Panc1 (cell line): ENCODE results near the gene TOMM22.

Experiments used
- TCF7L2 ChIP-seq: IDR thresholded peaks from 2 replicates; pipeline ENCODE4 v1.6.1; 2011; ENCODE audit warnings: mild to moderate bottlenecking, low read depth, low read length, inconsistent platforms
- TF ChIP-seq, protein P1 (sequence below): fragments of 450-650 bp; IDR thresholded peaks from 2 replicates; pipeline ENCODE4 v1.5.1; 2017; ENCODE audit warnings: mild to moderate bottlenecking

DNA sequence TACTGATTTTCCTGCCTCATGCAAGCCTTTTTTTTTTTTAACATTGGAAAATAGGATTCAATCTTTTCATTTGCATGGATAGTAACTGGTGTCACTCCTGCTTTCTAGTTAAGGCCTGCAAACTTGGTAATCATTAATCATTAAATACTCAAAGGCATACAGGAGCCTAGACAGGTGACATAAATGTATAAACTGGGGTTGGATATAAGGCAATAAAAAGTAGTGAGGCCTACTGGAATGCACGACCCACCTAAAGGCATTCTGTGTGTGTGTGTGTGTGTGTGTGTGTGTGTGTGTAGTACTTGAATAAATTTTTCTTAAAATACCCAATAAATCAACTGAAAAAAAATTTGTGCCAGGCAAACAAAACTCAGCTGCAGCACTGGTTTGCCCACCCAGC lies 7.9 kb downstream of the TOMM22 start:
- TF ChIP-seq, protein P1, sequence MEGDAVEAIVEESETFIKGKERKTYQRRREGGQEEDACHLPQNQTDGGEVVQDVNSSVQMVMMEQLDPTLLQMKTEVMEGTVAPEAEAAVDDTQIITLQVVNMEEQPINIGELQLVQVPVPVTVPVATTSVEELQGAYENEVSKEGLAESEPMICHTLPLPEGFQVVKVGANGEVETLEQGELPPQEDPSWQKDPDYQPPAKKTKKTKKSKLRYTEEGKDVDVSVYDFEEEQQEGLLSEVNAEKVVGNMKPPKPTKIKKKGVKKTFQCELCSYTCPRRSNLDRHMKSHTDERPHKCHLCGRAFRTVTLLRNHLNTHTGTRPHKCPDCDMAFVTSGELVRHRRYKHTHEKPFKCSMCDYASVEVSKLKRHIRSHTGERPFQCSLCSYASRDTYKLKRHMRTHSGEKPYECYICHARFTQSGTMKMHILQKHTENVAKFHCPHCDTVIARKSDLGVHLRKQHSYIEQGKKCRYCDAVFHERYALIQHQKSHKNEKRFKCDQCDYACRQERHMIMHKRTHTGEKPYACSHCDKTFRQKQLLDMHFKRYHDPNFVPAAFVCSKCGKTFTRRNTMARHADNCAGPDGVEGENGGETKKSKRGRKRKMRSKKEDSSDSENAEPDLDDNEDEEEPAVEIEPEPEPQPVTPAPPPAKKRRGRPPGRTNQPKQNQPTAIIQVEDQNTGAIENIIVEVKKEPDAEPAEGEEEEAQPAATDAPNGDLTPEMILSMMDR: no peak
- no peak for TF ChIP-seq TCF7L2
